Lower lobe of right lung (tissue), 2 donors: ENCODE measurements around the gene DENND1B. TPM values are rescaled to one million over a fixed set of nuclear protein-coding genes. Genes with fewer than 3 reads are reported as not detected.

ENCODE experiments used
- ATAC-seq, 2 donors: fragments of 200-7000 bp; cut with Tn5 transposase; one replicate each; pipeline ENCODE4 v1.9.1; 2020 to 2022; ENCODE audit warnings: mild to moderate bottlenecking in 2 of 2, moderate library complexity in 2 of 2
- DNase-seq: peaks from one replicate; pipeline ENCODE4 v3.0.0-alpha.2; 2020
- H3K27ac ChIP-seq: fragments of 200-600 bp; one replicate; pipeline ENCODE4 v1.8.0; 2022
- H3K27me3 ChIP-seq: fragments of 200-600 bp; one replicate; pipeline ENCODE4 v1.8.0; 2022; ENCODE audit warnings: low read depth
- H3K36me3 ChIP-seq: fragments of 200-600 bp; one replicate; pipeline ENCODE4 v1.8.0; 2022; ENCODE audit warnings: mild to moderate bottlenecking
- H3K4me1 ChIP-seq: fragments of 200-600 bp; one replicate; pipeline ENCODE4 v1.8.0; 2022
- H3K4me3 ChIP-seq: fragments of 200-600 bp; one replicate; pipeline ENCODE4 v1.8.0; 2022; ENCODE audit warnings: mild to moderate bottlenecking
- H3K9me3 ChIP-seq: fragments of 200-600 bp; one replicate; pipeline ENCODE4 v1.8.0; 2022
- CTCF ChIP-seq: fragments of 200-600 bp; IDR thresholded peaks from one replicate; pipeline ENCODE4 v1.8.0; 2022; ENCODE audit warnings: antibody characterized with exemption, mild to moderate bottlenecking
- intact Hi-C: fragments of 100-400 bp; cut with DNase I; formaldehyde crosslinking; loops from one replicate; pipeline ENCODE4 v1.11.0; 2022
- total RNA-seq: library from RNA; stranded (reverse); fragmentation: NEBNext Ultra II Directional; extraction: Animal tissue kit (Norgen Biotek cat#: 25700); gene quantifications from one replicate; pipeline ENCODE4 v1.2.1, GENCODE V29; 2021
- donor health status: DM: no; HTN: yes; CAD: no; lungs with severe emphysema.

DENND1B gene
- total RNA-seq, 1 donor from 2014 or later = 25.6 TPM

- intact Hi-C loops = no loop called here
- DNase-seq (no peak), ATAC-seq (no peak)
- no peak overlapping the region for H3K4me3 ChIP-seq
- no peak for TF ChIP-seq CTCF
- no peaks in the 10 kb centered on the region for H3K36me3 ChIP-seq
- no peaks in the 10 kb centered on the region for H3K9me3 ChIP-seq
- peaks cover 4% of the 10 kb centered on the region for H3K4me1 ChIP-seq
- no peaks in the 10 kb centered on the region for H3K27me3 ChIP-seq
- H3K27ac ChIP-seq = no peak overlapping the region
Observed at GRCh38 chr1:197782722-197783360, 7.6 kb upstream of the DENND1B start.

- H3K9me3 ChIP-seq = no peaks in the 10 kb centered on the region
- intact Hi-C loops = no loop called here
- no peak for DNase-seq
- no peaks in the 10 kb centered on the region for H3K27me3 ChIP-seq
- peaks cover 4% of the 10 kb centered on the region for H3K4me1 ChIP-seq
- no peak overlapping the region for H3K4me3 ChIP-seq
- no peak for ATAC-seq
- TF ChIP-seq CTCF = no peak
- no peak overlapping the region for H3K27ac ChIP-seq
- no peaks in the 10 kb centered on the region for H3K36me3 ChIP-seq
Observed at GRCh38 chr1:197781968-197782721, 6.9 kb upstream of the DENND1B start.

GRCh38 chr1:197779921-197780320 lies 4.6 kb upstream of the DENND1B start:
- no peak overlapping the region for H3K27ac ChIP-seq
- intact Hi-C loops = no loop called here
- no peaks in the 10 kb centered on the region for H3K9me3 ChIP-seq
- no peaks in the 10 kb centered on the region for H3K27me3 ChIP-seq
- DNase-seq (no peak), ATAC-seq (no peak)
- no peak for TF ChIP-seq CTCF
- H3K4me1 ChIP-seq = peaks cover 16% of the 10 kb centered on the region
- H3K4me3 ChIP-seq = no peak overlapping the region
- no peaks in the 10 kb centered on the region for H3K36me3 ChIP-seq

- no peak for ATAC-seq
- Histone ChIP-seq H3K36me3 (no peaks in the 10 kb centered on the region), H3K27ac (no peak overlapping the region), H3K27me3 (no peaks in the 10 kb centered on the region), H3K4me1 (peaks cover 23% of the 10 kb centered on the region), H3K9me3 (no peaks in the 10 kb centered on the region), H3K4me3 (no peak overlapping the region)
- TF ChIP-seq CTCF = no peak
- no peak for DNase-seq
- intact Hi-C loops = no loop called here
Observed at GRCh38 chr1:197778366-197778945, 3.2 kb upstream of the DENND1B start.

- ATAC-seq = peak; percentile 4 to 39
- Histone ChIP-seq H3K9me3 (no peaks in the 10 kb centered on the region), H3K36me3 (no peaks in the 10 kb centered on the region), H3K27ac (peak overlapping the region; percentile 93), H3K4me3 (no peak overlapping the region), H3K4me1 (peaks cover 36% of the 10 kb centered on the region), H3K27me3 (no peaks in the 10 kb centered on the region)
- intact Hi-C loops = no loop called here
- DNase-seq = no peak
- TF ChIP-seq CTCF = no peak
Observed at GRCh38 chr1:197776351-197777105, 1.2 kb upstream of the DENND1B start.
